Embryonic facial prominence (tissue), 1 donor: ENCODE data around the gene CDHR1.

ENCODE experiments used
- DNase-seq: peaks from one replicate; pipeline ENCODE4 v3.0.0-alpha.2; 2016; ENCODE audit errors: extremely low spot score

The CDHR1 gene

GRCh38 chr10:84200537-84201243 is 6.4 kb downstream of the CDHR1 start:
- no peak for DNase-seq

- no peak for DNase-seq
Observed at GRCh38 chr10:84201244-84201606, 6.9 kb downstream of the CDHR1 start.

GRCh38 chr10:84201682-84202081 is 7.3 kb downstream of the CDHR1 start:
- DNase-seq = no peak

GRCh38 chr10:84202349-84202748 is 8.0 kb downstream of the CDHR1 start:
- DNase-seq = no peak

GRCh38 chr10:84204122-84204521 is 9.8 kb downstream of the CDHR1 start:
- no peak for DNase-seq

- DNase-seq = no peak
Observed at GRCh38 chr10:84204610-84205009, 10.3 kb downstream of the CDHR1 start.

GRCh38 chr10:84205049-84205852 is 10.9 kb downstream of the CDHR1 start:
- DNase-seq = no peak

GRCh38 chr10:84205853-84206525 is 11.7 kb downstream of the CDHR1 start:
- no peak for DNase-seq

- no peak for DNase-seq
Observed at GRCh38 chr10:84208023-84208422, 13.7 kb downstream of the CDHR1 start.

- no peak for DNase-seq
Observed at GRCh38 chr10:84211566-84211965, 17.2 kb downstream of the CDHR1 start.

GRCh38 chr10:84212014-84212413 is 17.7 kb downstream of the CDHR1 start:
- DNase-seq = no peak

GRCh38 chr10:84213076-84213475 is 18.7 kb downstream of the CDHR1 start:
- DNase-seq = no peak

- DNase-seq = no peak
Observed at GRCh38 chr10:84214046-84214572, 19.8 kb downstream of the CDHR1 start.

- no peak for DNase-seq
Observed at GRCh38 chr10:84214612-84215235, 20.4 kb downstream of the CDHR1 start.

- DNase-seq = no peak
Observed at GRCh38 chr10:84216834-84217233, 22.5 kb downstream of the CDHR1 start.

GRCh38 chr10:84217746-84218145 is 23.4 kb downstream of the CDHR1 start:
- no peak for DNase-seq

- no peak for DNase-seq
Observed at GRCh38 chr10:84221916-84222315, 27.6 kb downstream of the CDHR1 start.

GRCh38 chr10:84224411-84225028 is 30.2 kb downstream of the CDHR1 start:
- no peak for DNase-seq

GRCh38 chr10:84225427-84226173 is 31.3 kb downstream of the CDHR1 start, which contains the start of gene LRIT2:
LRIT2 (minus strand) TSS chr10:84225544; CDS start chr10:84225520, 24 bp downstream.
- no peak for DNase-seq

- DNase-seq = no peak
Observed at GRCh38 chr10:84226616-84227015, 32.3 kb downstream of the CDHR1 start.

GRCh38 chr10:84227810-84228209 is 33.5 kb downstream of the CDHR1 start:
- DNase-seq = no peak
